A673 (cell line): ENCODE data around the gene EEF1A2.

Experiments
- CTCF ChIP-seq: fragments of 300-800, 200-600 bp; sonication (generic); conservative IDR thresholded peaks from 2 replicates; pipeline ENCODE4 v1.5.1; 2017; ENCODE audit warnings: low read depth, mild to moderate bottlenecking, antibody characterized with exemption, low read length, moderate library complexity, mixed read lengths
- EZH2 ChIP-seq: fragments of 200-600 bp; sonication (generic); IDR thresholded peaks from 2 replicates; pipeline ENCODE4 v1.6.1; 2017; ENCODE audit warnings: borderline replicate concordance, low read depth, mild to moderate bottlenecking, mixed read lengths, antibody characterized with exemption, low read length; ENCODE audit not compliant: poor library complexity, severe bottlenecking

GRCh38 chr20:63469019-63469712 lies 29.7 kb downstream of the EEF1A2 start:
- TF ChIP-seq EZH2 (no peak), CTCF (no peak)
